Endothelial cell of umbilical vein (primary cell): ENCODE measurements around the gene STXBP2. TPM values are rescaled to one million over a fixed set of nuclear protein-coding genes. Genes with fewer than 3 reads are reported as not detected.

Experiments
- BruUV-seq: library from RNA; stranded (reverse); fragments of 400-500 nt; replicated peaks from 2 replicates; lab custom pipeline; 2021; lab: Mats Ljungman, UMichigan
- CTCF ChIA-PET: fragments of 300-600, 350-600 bp; sonication (Branson Sonifier 250); formaldehyde crosslinking; loops from one replicate; lab custom pipeline; 2021; ENCODE audit warnings: antibody characterized with exemption, inconsistent platforms; lab: Charles Lee
- POLR2A ChIA-PET: fragments of 300-600, 350-600 bp; sonication (Branson Sonifier 250); formaldehyde crosslinking; loops from one replicate; lab custom pipeline; 2021; ENCODE audit warnings: antibody characterized with exemption, inconsistent platforms; lab: Charles Lee
- DNase-seq: peaks from one replicate; pipeline ENCODE4 v3.0.0-alpha.2; 2011; ENCODE audit warnings: low read depth, low spot score
- FAIRE-seq: peaks from 2 replicates; lab custom pipeline; 2011; peaks lifted over from hg19 to GRCh38; lab: Jason Lieb, UNC
- H2AFZ ChIP-seq: 2 replicates; pipeline ENCODE4 v1.6.0; 2012; ENCODE audit warnings: low read depth, low read length, control low read depth, inconsistent platforms
- H3K27ac ChIP-seq: 2 replicates; pipeline ENCODE4 v1.5.1; 2011; ENCODE audit warnings: low read depth, mild to moderate bottlenecking, control low read depth, low read length, moderate library complexity; ENCODE audit not compliant: insufficient read depth
- H3K27me3 ChIP-seq, 2 experiments: 2 replicates each; pipeline versions ENCODE4 v1.6.0 to v1.6.1; 2011; ENCODE audit warnings: low read length in 2 of 2, mixed read lengths in 1 of 2; ENCODE audit not compliant: control insufficient read depth in 2 of 2, insufficient read depth in 2 of 2
- H3K36me3 ChIP-seq, 2 experiments: 2 replicates in 1 of 2; 3 replicates in 1 of 2; pipeline ENCODE4 v1.5.1; 2011; ENCODE audit warnings: low read length in 2 of 2, mild to moderate bottlenecking in 1 of 2, moderate library complexity in 1 of 2; ENCODE audit not compliant: control insufficient read depth in 2 of 2, insufficient read depth in 2 of 2; ENCODE audit errors: extremely low read depth in 1 of 2
- H3K4me1 ChIP-seq: 3 replicates; pipeline ENCODE4 v1.5.1; 2011; ENCODE audit warnings: mild to moderate bottlenecking, low read length; ENCODE audit not compliant: control insufficient read depth, insufficient read depth; ENCODE audit errors: extremely low read depth
- H3K4me2 ChIP-seq: 2 replicates; pipeline ENCODE4 v1.6.1; 2011; ENCODE audit warnings: low read length, control low read depth, mixed read lengths; ENCODE audit not compliant: insufficient read depth
- H3K4me3 ChIP-seq, 3 experiments: fragments of 200-600 bp in 1 of 3; sonication (generic), shearing (Covaris generic) in 1 of 3; replicated peaks in 1 of 3; 2 replicates each; pipeline ENCODE4 v1.5.1; 2011 to 2016; ENCODE audit warnings: control low read depth in 3 of 3, low read length in 3 of 3, mild to moderate bottlenecking in 2 of 3, inconsistent platforms in 1 of 3, low read depth in 1 of 3, moderate library complexity in 1 of 3; ENCODE audit not compliant: insufficient read depth in 1 of 3
- H3K79me2 ChIP-seq: 2 replicates; pipeline ENCODE4 v1.6.0; 2012; ENCODE audit warnings: low read length, inconsistent platforms; ENCODE audit not compliant: control insufficient read depth, insufficient read depth
- H3K9ac ChIP-seq: replicated peaks from 2 replicates; pipeline ENCODE3; 2011; ENCODE audit warnings: low read length, control low read depth; ENCODE audit not compliant: insufficient read depth; ENCODE audit errors: extremely low read depth
- H3K9me1 ChIP-seq: replicated peaks from 3 replicates; pipeline ENCODE4 v1.6.0; 2011; ENCODE audit warnings: mild to moderate bottlenecking, low read length; ENCODE audit not compliant: control insufficient read depth, insufficient read depth; ENCODE audit errors: extremely low read depth
- H3K9me3 ChIP-seq: replicated peaks from 2 replicates; pipeline ENCODE4 v1.5.1; 2012; ENCODE audit warnings: low read length, inconsistent platforms; ENCODE audit not compliant: control insufficient read depth, insufficient read depth
- H4K20me1 ChIP-seq: replicated peaks from 2 replicates; pipeline ENCODE3; 2011; ENCODE audit warnings: mild to moderate bottlenecking, low read length; ENCODE audit not compliant: control insufficient read depth, insufficient read depth; ENCODE audit errors: extremely low read depth
- CTCF ChIP-seq, 2 donors: IDR thresholded peaks; 1 replicate in 1 of 2; 2 replicates in 1 of 2; pipeline ENCODE4 v1.5.1; 2011; ENCODE audit warnings: low read length in 2 of 2, mild to moderate bottlenecking in 2 of 2, moderate library complexity in 2 of 2, control low read depth in 1 of 2, inconsistent platforms in 1 of 2, low read depth in 1 of 2; ENCODE audit not compliant: insufficient read depth in 1 of 2; ENCODE audit errors: extremely low read depth in 1 of 2
- EZH2 ChIP-seq: IDR thresholded peaks from 2 replicates; pipeline ENCODE4 v1.6.1; 2012; ENCODE audit warnings: borderline replicate concordance, low read depth, mild to moderate bottlenecking, moderate library complexity, low read length, inconsistent platforms; ENCODE audit not compliant: severe bottlenecking
- FOS ChIP-seq: IDR thresholded peaks from 2 replicates; pipeline ENCODE4 v1.6.1; 2011; ENCODE audit warnings: mild to moderate bottlenecking, low read length, moderate library complexity, borderline replicate concordance; ENCODE audit not compliant: insufficient read depth
- GATA2 ChIP-seq: IDR thresholded peaks from 2 replicates; pipeline ENCODE4 v1.7.0; 2011; ENCODE audit warnings: low read depth, mild to moderate bottlenecking, moderate library complexity, mixed read lengths, low read length; ENCODE audit not compliant: insufficient read length, insufficient read depth
- JUN ChIP-seq: IDR thresholded peaks from 2 replicates; pipeline ENCODE4 v1.6.1; 2011; ENCODE audit warnings: borderline replicate concordance, low read depth; ENCODE audit not compliant: insufficient read length, insufficient read depth
- MAX ChIP-seq: IDR thresholded peaks from 2 replicates; pipeline ENCODE4 v1.6.1; 2011; ENCODE audit not compliant: insufficient read depth, insufficient read length
- MYC ChIP-seq: IDR thresholded peaks from one replicate; pipeline ENCODE4 v1.6.1; 2011; ENCODE audit warnings: mild to moderate bottlenecking, low read depth, low read length
- POLR2A ChIP-seq: IDR thresholded peaks from 2 replicates; pipeline ENCODE4 v1.6.1; 2012; ENCODE audit warnings: low read depth, mild to moderate bottlenecking, control low read depth, low read length
- POLR2AphosphoS5 ChIP-seq: IDR thresholded peaks from 2 replicates; pipeline ENCODE4 v1.6.1; 2012; ENCODE audit warnings: low read depth, mild to moderate bottlenecking, control low read depth, low read length, moderate library complexity; ENCODE audit not compliant: insufficient read depth
- dilution Hi-C: fragments of 300-500 bp; cut with MboI; formaldehyde crosslinking; loops from one replicate; pipeline ENCODE4 v1.15.0; 2019; ENCODE audit warnings: low sequenced_read_pairs; ENCODE audit not compliant: extremely low pct_ligation_motif_present
- intact Hi-C: fragments of 100-400 bp; cut with micrococcal nuclease; formaldehyde crosslinking; loops from one replicate; pipeline ENCODE4 v1.10.0; 2022
- polyA plus RNA-seq, 4 experiments: library from polyadenylated mRNA; depleted of rRNA in 3 of 4; stranded (reverse) in 3 of 4; unstranded in 1 of 4; fragments of >200 nt; gene quantifications; 2 replicates each; pipeline versions ENCODE4 v1.2.1 to v1.2.3, GENCODE V29; 2011 to 2012; ENCODE audit warnings: missing spikeins in 1 of 4
- total RNA-seq: library from RNA; stranded (reverse); gene quantifications from 2 replicates; pipeline ENCODE4 v1.2.3, GENCODE V29; 2021

The STXBP2 gene
- total and polyA plus RNA-seq, 2 donors (not counting 3 experiments of a cell fraction or from before 2014, with no cell fraction given), result 70.0 to 105 TPM

- ChIA-PET CTCF (interaction anchor here (1.1 kb wide), 1 partner anchor 85 kb away, joined by 3 read pairs; no protein-coding TSS in a partner anchor), POLR2A (no interaction called here)
- intact Hi-C loops, result no loop called here
- Histone ChIP-seq H2AFZ (no peak overlapping the region), H3K27me3 (no peaks in the 10 kb centered on the region), H3K36me3 (no peaks in the 10 kb centered on the region), H3K9me1 (no peaks in the 10 kb centered on the region), H3K4me2 (no peak overlapping the region), H4K20me1 (no peaks in the 10 kb centered on the region), H3K4me1 (no peaks in the 10 kb centered on the region), H3K79me2 (no peaks in the 10 kb centered on the region), H3K27ac (no peak overlapping the region), H3K4me3 (no peak overlapping the region), H3K9ac (no peak overlapping the region), H3K9me3 (no peaks in the 10 kb centered on the region)
- DNase-seq, result no peak
- FAIRE-seq, result no peak
- TF ChIP-seq POLR2A (no peak), EZH2 (no peak)
- dilution Hi-C loops, result no loop called here
- no TSS peak for BruUV-seq
Observed at GRCh38 chr19:7689165-7689564, 52.3 kb downstream of the STXBP2 start.

- no peak overlapping the region for H3K4me3 ChIP-seq
- H3K4me2 ChIP-seq, result no peak overlapping the region
- intact Hi-C loops (no loop called here), dilution Hi-C loops (no loop called here)
- H3K27ac ChIP-seq, result no peak overlapping the region
- no peaks in the 10 kb centered on the region for H3K4me1 ChIP-seq
- no peaks in the 10 kb centered on the region for H3K36me3 ChIP-seq
- FAIRE-seq (no peak), DNase-seq (no peak)
- no peaks in the 10 kb centered on the region for H4K20me1 ChIP-seq
- TF ChIP-seq POLR2AphosphoS5 (no peak), MYC (no peak), POLR2A (no peak), CTCF (IDR thresholded peaks at IDR 0.05; ENCODE audit: extremely low read depth in 1 of 2, insufficient read depth in 1 of 2, low read depth in 1 of 2, low read length in 2 of 2) (no peak), FOS (no peak), MAX (no peak), EZH2 (no peak), GATA2 (no peak), JUN (no peak)
- H3K9ac ChIP-seq, result no peak overlapping the region
- no TSS peak for BruUV-seq
- ChIA-PET POLR2A (no interaction called here), CTCF (no interaction called here)
- no peaks in the 10 kb centered on the region for H3K9me1 ChIP-seq
- H3K27me3 ChIP-seq, result no peaks in the 10 kb centered on the region
- H3K79me2 ChIP-seq, result no peaks in the 10 kb centered on the region
- H2AFZ ChIP-seq, result no peak overlapping the region
- H3K9me3 ChIP-seq, result no peaks in the 10 kb centered on the region
Observed at GRCh38 chr19:7690779-7691258, 53.9 kb downstream of the STXBP2 start.
